HCT116 (cell line): ENCODE data around the gene SLCO2B1. TPM values are rescaled to one million over a fixed set of nuclear protein-coding genes. Genes with fewer than 3 reads are reported as not detected.

Source experiments
- ATAC-seq: fragments of 200-7000 bp; cut with Tn5 transposase; 2 replicates; pipeline ENCODE4 v1.9.1; 2020; ENCODE audit warnings: mild to moderate bottlenecking, moderate library complexity
- BruUV-seq: library from RNA; stranded (reverse); fragments of 400-500 nt; replicated peaks from 2 replicates; lab custom pipeline; 2021; lab: Mats Ljungman, UMichigan
- CTCF ChIA-PET: fragments of 300-600 bp; sonication (Branson Sonifier 250); formaldehyde crosslinking; loops from one replicate; lab custom pipeline; 2021; ENCODE audit warnings: antibody characterized with exemption; lab: Charles Lee
- POLR2A ChIA-PET: fragments of 300-600, 350-600 bp; sonication (Branson Sonifier 250); formaldehyde crosslinking; loops from one replicate; lab custom pipeline; 2021; ENCODE audit warnings: antibody characterized with exemption; lab: Charles Lee
- RAD21 ChIA-PET, 2 experiments: fragments of 300-600 bp; sonication (Branson Sonifier 250); formaldehyde crosslinking; loops; one replicate each; lab custom pipeline; 2023; ENCODE audit warnings: low total read pairs in 2 of 2; ENCODE audit not compliant: uncharacterized antibody in 2 of 2, unreplicated experiment in 2 of 2, low non-redundant PET in 1 of 2; lab: Charles Lee
- DNase-seq: peaks from one replicate; pipeline ENCODE4 v3.0.0-alpha.2; 2010; ENCODE audit warnings: low read depth, low spot score
- H2AFZ ChIP-seq: fragments of 200-600 bp; shearing (Covaris generic), sonication (generic); 2 replicates; pipeline ENCODE4 v1.6.1; 2017; ENCODE audit warnings: low read depth, mixed run types, mixed read lengths, antibody characterized with exemption, low read length; ENCODE audit not compliant: poor library complexity, severe bottlenecking
- H3K27ac ChIP-seq: 2 replicates; pipeline ENCODE4 v1.5.1; 2012; ENCODE audit warnings: low read depth, low read length
- H3K27me3 ChIP-seq: fragments of 200-600 bp; sonication (generic); 2 replicates; pipeline ENCODE4 v1.6.1; 2016; ENCODE audit warnings: mixed run types, low read length, mixed read lengths; ENCODE audit not compliant: insufficient read depth
- H3K36me3 ChIP-seq, 2 experiments: fragments of 200-500 bp in 1 of 2; fragments of 200-600 bp in 1 of 2; sonication (Bioruptor generic) in 1 of 2; sonication (generic) in 1 of 2; 2 replicates each; pipeline versions ENCODE4 v1.5.1 to v1.6.1; 2014 to 2016; ENCODE audit warnings: low read length in 2 of 2, inconsistent platforms in 1 of 2, mixed read lengths in 1 of 2, mixed run types in 1 of 2; ENCODE audit not compliant: insufficient read depth in 2 of 2, control insufficient read depth in 1 of 2
- H3K4me1 ChIP-seq, 2 experiments: fragments of 200-600 bp in 1 of 2; sonication (generic) in 1 of 2; 2 replicates each; pipeline versions ENCODE4 v1.5.1 to v1.6.1; 2012 to 2017; ENCODE audit warnings: low read length in 2 of 2, inconsistent platforms in 1 of 2, mild to moderate bottlenecking in 1 of 2, mixed read lengths in 1 of 2, mixed run types in 1 of 2, moderate library complexity in 1 of 2; ENCODE audit not compliant: insufficient read depth in 2 of 2, control insufficient read depth in 1 of 2
- H3K4me2 ChIP-seq: fragments of 200-600 bp; sonication (generic); 2 replicates; pipeline ENCODE4 v1.6.1; 2017; ENCODE audit warnings: mixed run types, low read length, mixed read lengths
- H3K4me3 ChIP-seq, 2 experiments: fragments of 200-600 bp in 1 of 2; sonication (generic) in 1 of 2; replicated peaks in 1 of 2; 2 replicates each; pipeline ENCODE4 v1.5.1; 2011 to 2016; ENCODE audit warnings: low read length in 2 of 2, control low read depth in 1 of 2, low read depth in 1 of 2, mild to moderate bottlenecking in 1 of 2, mixed read lengths in 1 of 2, mixed run types in 1 of 2
- H3K79me2 ChIP-seq: fragments of 200-600 bp; sonication (generic); 2 replicates; pipeline ENCODE4 v1.6.1; 2017; ENCODE audit warnings: mild to moderate bottlenecking, mixed run types, low read length, moderate library complexity, mixed read lengths; ENCODE audit not compliant: insufficient read depth
- H3K9ac ChIP-seq: fragments of 200-600 bp; sonication (generic); 2 replicates; pipeline ENCODE4 v1.6.1; 2016; ENCODE audit warnings: low read length, mixed read lengths
- H3K9me2 ChIP-seq: fragments of 200-600 bp; sonication (generic), shearing (Covaris generic); 2 replicates; pipeline ENCODE4 v1.6.1; 2017; ENCODE audit warnings: mixed run types, mild to moderate bottlenecking, moderate library complexity; ENCODE audit not compliant: insufficient read depth
- H3K9me3 ChIP-seq, 2 experiments: fragments of 200-500 bp in 1 of 2; fragments of 200-600 bp in 1 of 2; sonication (Bioruptor generic) in 1 of 2; sonication (generic) in 1 of 2; 2 replicates each; pipeline ENCODE4 v1.6.1; 2014 to 2017; ENCODE audit warnings: low read length in 2 of 2, mixed read lengths in 2 of 2, inconsistent platforms in 1 of 2, low read depth in 1 of 2, mild to moderate bottlenecking in 1 of 2, mixed run types in 1 of 2, moderate library complexity in 1 of 2; ENCODE audit not compliant: control insufficient read depth in 1 of 2, insufficient read depth in 1 of 2
- H4K20me1 ChIP-seq: fragments of 200-600 bp; sonication (generic), shearing (Covaris generic); 2 replicates; pipeline ENCODE4 v1.6.1; 2017; ENCODE audit warnings: mixed run types, mild to moderate bottlenecking, moderate library complexity; ENCODE audit not compliant: insufficient read depth
- CBX3 ChIP-seq: IDR thresholded peaks from 2 replicates; pipeline ENCODE4 v1.6.1; 2012; ENCODE audit warnings: low read depth
- EZH2 ChIP-seq: fragments of 200-600 bp; sonication (generic); IDR thresholded peaks from 2 replicates; pipeline ENCODE4 v1.6.1; 2017; ENCODE audit warnings: antibody characterized with exemption, mixed run types
- RAD21 ChIP-seq: IDR thresholded peaks from 2 replicates; pipeline ENCODE4 v1.6.1; 2012; ENCODE audit warnings: low read depth, mild to moderate bottlenecking
- SIN3A ChIP-seq: IDR thresholded peaks from 2 replicates; pipeline ENCODE4 v1.6.1; 2012; ENCODE audit warnings: low read depth
- SP1 ChIP-seq: IDR thresholded peaks from 2 replicates; pipeline ENCODE4 v1.6.1; 2012; ENCODE audit warnings: low read depth
- SRF ChIP-seq: IDR thresholded peaks from 2 replicates; pipeline ENCODE4 v1.6.1; 2012; ENCODE audit warnings: low read depth
- TCF7L2 ChIP-seq: IDR thresholded peaks from 2 replicates; pipeline ENCODE4 v1.7.0; 2011; ENCODE audit warnings: borderline replicate concordance, inconsistent platforms; ENCODE audit not compliant: insufficient read depth, insufficient read length; ENCODE audit errors: extremely low read depth
- YY1 ChIP-seq: IDR thresholded peaks from 2 replicates; pipeline ENCODE4 v1.6.1; 2011; ENCODE audit warnings: low read length, low read depth, moderate library complexity, mild to moderate bottlenecking; ENCODE audit not compliant: insufficient replicate concordance; ENCODE audit errors: extremely low read depth
- ZFX ChIP-seq: fragments of 450-650 bp; IDR thresholded peaks from 2 replicates; pipeline ENCODE4 v1.6.1; 2017
- ZNF274 ChIP-seq: fragments of 200-500 bp; sonication (Bioruptor generic); IDR thresholded peaks from 2 replicates; pipeline ENCODE4 v1.6.1; 2014; ENCODE audit warnings: mild to moderate bottlenecking, low read depth, low read length, inconsistent platforms
- intact Hi-C: fragments of 100-400 bp; cut with micrococcal nuclease; formaldehyde crosslinking; loops from 2 replicates; pipeline ENCODE4 v1.10.0; 2022
- total RNA-seq: library from RNA; stranded (reverse); gene quantifications from one replicate; pipeline ENCODE4 v1.2.1, GENCODE V29; 2021; ENCODE audit not compliant: unreplicated experiment
- TF ChIP-seq, protein P1 (sequence below): IDR thresholded peaks from 2 replicates; pipeline ENCODE4 v1.6.1; 2012; ENCODE audit warnings: low read depth
- TF ChIP-seq, protein P2 (sequence below): IDR thresholded peaks from 2 replicates; pipeline ENCODE4 v1.6.1; 2011; ENCODE audit warnings: mild to moderate bottlenecking, low read length, moderate library complexity; ENCODE audit not compliant: insufficient replicate concordance; ENCODE audit errors: extremely low read depth
- TF ChIP-seq, protein P3 (sequence below): IDR thresholded peaks from 2 replicates; pipeline ENCODE4 v1.6.1; 2012

SLCO2B1 gene
- total RNA-seq, 1 experiment from 2014 or later, result 0.81 TPM

DNA sequence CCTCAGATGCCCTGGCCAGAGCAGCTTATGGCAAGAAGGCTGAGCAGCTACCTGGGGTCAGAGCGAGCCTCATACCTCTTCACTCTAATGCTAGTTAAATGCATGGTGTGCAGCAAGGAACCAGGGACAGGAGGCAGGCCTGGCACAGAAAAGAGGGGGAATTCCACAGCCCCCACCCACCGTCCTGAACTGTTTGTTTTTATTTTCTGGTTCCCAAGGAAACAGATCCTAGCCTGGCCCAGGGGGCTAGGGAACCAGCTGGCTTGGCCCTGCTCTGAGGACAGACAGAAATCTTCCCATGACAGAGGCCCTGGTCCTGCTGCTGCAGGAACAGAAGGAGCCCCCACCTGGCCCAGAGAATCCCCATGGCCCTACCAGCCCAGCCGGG, 40.4 kb downstream of the SLCO2B1 start (continued):
- TF ChIP-seq, protein P1, sequence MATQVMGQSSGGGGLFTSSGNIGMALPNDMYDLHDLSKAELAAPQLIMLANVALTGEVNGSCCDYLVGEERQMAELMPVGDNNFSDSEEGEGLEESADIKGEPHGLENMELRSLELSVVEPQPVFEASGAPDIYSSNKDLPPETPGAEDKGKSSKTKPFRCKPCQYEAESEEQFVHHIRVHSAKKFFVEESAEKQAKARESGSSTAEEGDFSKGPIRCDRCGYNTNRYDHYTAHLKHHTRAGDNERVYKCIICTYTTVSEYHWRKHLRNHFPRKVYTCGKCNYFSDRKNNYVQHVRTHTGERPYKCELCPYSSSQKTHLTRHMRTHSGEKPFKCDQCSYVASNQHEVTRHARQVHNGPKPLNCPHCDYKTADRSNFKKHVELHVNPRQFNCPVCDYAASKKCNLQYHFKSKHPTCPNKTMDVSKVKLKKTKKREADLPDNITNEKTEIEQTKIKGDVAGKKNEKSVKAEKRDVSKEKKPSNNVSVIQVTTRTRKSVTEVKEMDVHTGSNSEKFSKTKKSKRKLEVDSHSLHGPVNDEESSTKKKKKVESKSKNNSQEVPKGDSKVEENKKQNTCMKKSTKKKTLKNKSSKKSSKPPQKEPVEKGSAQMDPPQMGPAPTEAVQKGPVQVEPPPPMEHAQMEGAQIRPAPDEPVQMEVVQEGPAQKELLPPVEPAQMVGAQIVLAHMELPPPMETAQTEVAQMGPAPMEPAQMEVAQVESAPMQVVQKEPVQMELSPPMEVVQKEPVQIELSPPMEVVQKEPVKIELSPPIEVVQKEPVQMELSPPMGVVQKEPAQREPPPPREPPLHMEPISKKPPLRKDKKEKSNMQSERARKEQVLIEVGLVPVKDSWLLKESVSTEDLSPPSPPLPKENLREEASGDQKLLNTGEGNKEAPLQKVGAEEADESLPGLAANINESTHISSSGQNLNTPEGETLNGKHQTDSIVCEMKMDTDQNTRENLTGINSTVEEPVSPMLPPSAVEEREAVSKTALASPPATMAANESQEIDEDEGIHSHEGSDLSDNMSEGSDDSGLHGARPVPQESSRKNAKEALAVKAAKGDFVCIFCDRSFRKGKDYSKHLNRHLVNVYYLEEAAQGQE, result no peak

DNA sequence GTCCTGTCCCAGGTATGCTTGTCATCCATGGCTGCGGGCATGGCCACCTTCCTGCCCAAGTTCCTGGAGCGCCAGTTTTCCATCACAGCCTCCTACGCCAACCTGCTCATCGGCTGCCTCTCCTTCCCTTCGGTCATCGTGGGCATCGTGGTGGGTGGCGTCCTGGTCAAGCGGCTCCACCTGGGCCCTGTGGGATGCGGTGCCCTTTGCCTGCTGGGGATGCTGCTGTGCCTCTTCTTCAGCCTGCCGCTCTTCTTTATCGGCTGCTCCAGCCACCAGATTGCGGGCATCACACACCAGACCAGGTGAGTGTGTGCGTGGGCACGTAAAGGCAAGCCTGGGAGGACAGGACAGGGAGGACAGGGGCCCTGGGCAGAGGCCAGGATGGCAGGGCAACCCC, 42.4 kb downstream of the SLCO2B1 start:
- Histone ChIP-seq H3K79me2 (no peaks in the 10 kb centered on the region), H4K20me1 (no peaks in the 10 kb centered on the region), H3K4me2 (no peak overlapping the region), H3K27me3 (0 out of 2 replicates have a peak, but pooled peaks cover 3% of the 10 kb centered on the region), H3K4me3 (no peak overlapping the region), H3K9ac (no peak overlapping the region), H3K9me2 (no peaks in the 10 kb centered on the region), H3K27ac (no peak overlapping the region), H3K4me1 (no peaks in the 10 kb centered on the region), H3K36me3 (no peaks in the 10 kb centered on the region), H2AFZ (no peak overlapping the region), H3K9me3 (no peaks in the 10 kb centered on the region)
- POLR2A ChIA-PET, result no interaction called here
- no TSS peak for BruUV-seq
- no peak for TF ChIP-seq ZNF274
- TF ChIP-seq CBX3, result no peak
- RAD21 ChIA-PET, result no interaction called here
- ATAC-seq (no peak), DNase-seq (no peak)
- CTCF ChIA-PET, result no interaction called here
- intact Hi-C loops, result no loop called here

DNA sequence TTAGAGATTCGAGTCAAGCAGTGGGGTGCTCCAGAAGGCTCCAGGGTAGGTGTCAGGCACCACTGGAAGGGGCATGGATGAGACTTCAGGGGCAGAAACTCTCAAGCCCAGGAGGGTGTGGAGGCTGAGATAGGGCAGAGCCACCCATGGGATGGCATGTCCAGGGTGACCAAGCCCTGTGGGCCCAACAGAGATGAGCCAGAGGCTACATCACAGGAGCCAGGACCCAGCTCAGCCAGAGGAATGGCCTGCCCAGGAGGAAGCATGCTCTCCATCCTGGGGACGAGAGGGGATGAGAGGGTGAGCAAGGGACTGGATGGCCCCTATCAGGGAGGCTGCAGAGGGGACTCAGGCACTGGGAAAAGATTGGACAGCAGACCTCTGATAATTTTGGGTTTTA, 42.8 kb downstream of the SLCO2B1 start:
- ChIA-PET POLR2A (interaction anchor here (1.4 kb wide), 1 partner anchor 11 kb away, joined by 3 read pairs; no protein-coding TSS in a partner anchor), CTCF (interaction anchor here (3.5 kb wide), 1 partner anchor 12 kb away, joined by 29 read pairs; no protein-coding TSS in a partner anchor), RAD21 (no interaction called here)
- Histone ChIP-seq H2AFZ (no peak overlapping the region), H3K9me2 (no peaks in the 10 kb centered on the region), H3K36me3 (no peaks in the 10 kb centered on the region), H3K4me3 (no peak overlapping the region), H3K9ac (no peak overlapping the region), H3K27ac (no peak overlapping the region), H3K9me3 (no peaks in the 10 kb centered on the region), H3K4me2 (no peak overlapping the region), H4K20me1 (no peaks in the 10 kb centered on the region), H3K79me2 (no peaks in the 10 kb centered on the region), H3K4me1 (no peaks in the 10 kb centered on the region), H3K27me3 (0 out of 2 replicates have a peak, but pooled peaks cover 3% of the 10 kb centered on the region)
- DNase-seq (no peak), ATAC-seq (no peak)
- intact Hi-C loops, result no loop called here
- TF ChIP-seq CBX3 (no peak), YY1 (no peak), SP1 (no peak), ZFX (no peak), RAD21 (no peak), TCF7L2 (no peak), SIN3A (no peak), EZH2 (no peak), SRF (no peak)
- TF ChIP-seq, protein P2, sequence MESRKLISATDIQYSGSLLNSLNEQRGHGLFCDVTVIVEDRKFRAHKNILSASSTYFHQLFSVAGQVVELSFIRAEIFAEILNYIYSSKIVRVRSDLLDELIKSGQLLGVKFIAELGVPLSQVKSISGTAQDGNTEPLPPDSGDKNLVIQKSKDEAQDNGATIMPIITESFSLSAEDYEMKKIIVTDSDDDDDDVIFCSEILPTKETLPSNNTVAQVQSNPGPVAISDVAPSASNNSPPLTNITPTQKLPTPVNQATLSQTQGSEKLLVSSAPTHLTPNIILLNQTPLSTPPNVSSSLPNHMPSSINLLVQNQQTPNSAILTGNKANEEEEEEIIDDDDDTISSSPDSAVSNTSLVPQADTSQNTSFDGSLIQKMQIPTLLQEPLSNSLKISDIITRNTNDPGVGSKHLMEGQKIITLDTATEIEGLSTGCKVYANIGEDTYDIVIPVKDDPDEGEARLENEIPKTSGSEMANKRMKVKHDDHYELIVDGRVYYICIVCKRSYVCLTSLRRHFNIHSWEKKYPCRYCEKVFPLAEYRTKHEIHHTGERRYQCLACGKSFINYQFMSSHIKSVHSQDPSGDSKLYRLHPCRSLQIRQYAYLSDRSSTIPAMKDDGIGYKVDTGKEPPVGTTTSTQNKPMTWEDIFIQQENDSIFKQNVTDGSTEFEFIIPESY, result no peak
- TF ChIP-seq, protein P3, sequence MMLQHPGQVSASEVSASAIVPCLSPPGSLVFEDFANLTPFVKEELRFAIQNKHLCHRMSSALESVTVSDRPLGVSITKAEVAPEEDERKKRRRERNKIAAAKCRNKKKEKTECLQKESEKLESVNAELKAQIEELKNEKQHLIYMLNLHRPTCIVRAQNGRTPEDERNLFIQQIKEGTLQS, result no peak
- BruUV-seq, result no TSS peak
